ENCODE measurements around the gene POU6F1. TPM values are rescaled to one million over a fixed set of nuclear protein-coding genes. Genes with fewer than 3 reads are reported as not detected.

POU6F1 gene
- total and polyA plus RNA-seq, 9 of the 15 experiments (the other 6 are each of a cell fraction or from before 2014, with no cell fraction given) = 0.14 to 3.3 (median 1.1) TPM

DNA sequence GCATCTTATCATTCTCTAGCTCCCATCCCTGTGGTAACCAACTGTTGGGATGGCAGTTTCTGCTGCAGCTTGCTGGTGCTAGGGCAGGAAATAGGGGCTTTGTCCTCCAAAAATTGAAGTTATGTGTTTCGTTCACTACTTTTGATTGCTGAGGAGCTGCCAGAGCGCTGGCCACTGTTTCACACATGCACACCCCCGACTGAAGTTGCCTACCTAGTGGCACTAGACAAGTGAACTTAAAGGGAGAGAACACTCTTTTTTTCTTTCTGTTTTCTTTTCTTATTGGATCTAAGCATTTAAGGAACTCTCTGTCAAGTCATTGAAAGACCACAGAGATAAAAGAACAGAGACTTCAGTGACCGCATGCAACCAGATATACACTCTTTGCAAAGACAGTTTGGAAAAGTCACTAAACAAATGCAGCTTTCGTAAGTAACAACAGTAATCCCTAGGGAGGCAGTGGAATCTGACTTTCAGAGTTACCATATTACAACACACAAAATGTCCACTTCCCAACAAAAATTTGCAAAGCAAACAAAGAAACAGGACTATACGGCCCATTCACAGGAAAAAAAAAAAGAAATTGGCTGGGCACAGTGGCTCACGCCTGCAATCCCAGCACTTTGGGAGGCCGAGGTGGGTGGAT is 56.9 kb downstream of the POU6F1 start (continued):
- TF ChIP-seq ELK1 (CRISPR knock-in tag; IDR thresholded peaks at IDR 0.05) = no peak
- TF ChIP-seq TBP (optimal IDR thresholded peaks at IDR 0.05; ENCODE audit: low read depth, low read length) = no peak
- no peak for TF ChIP-seq PML (IDR thresholded peaks at IDR 0.05; ENCODE audit: low read length)
- no peak for TF ChIP-seq ATF4 (CRISPR knock-in tag; IDR thresholded peaks at IDR 0.05)
- no peak for TF ChIP-seq TCF7L2 (IDR thresholded peaks at IDR 0.05; ENCODE audit: low read depth, low read length)
- TF ChIP-seq, protein P1, sequence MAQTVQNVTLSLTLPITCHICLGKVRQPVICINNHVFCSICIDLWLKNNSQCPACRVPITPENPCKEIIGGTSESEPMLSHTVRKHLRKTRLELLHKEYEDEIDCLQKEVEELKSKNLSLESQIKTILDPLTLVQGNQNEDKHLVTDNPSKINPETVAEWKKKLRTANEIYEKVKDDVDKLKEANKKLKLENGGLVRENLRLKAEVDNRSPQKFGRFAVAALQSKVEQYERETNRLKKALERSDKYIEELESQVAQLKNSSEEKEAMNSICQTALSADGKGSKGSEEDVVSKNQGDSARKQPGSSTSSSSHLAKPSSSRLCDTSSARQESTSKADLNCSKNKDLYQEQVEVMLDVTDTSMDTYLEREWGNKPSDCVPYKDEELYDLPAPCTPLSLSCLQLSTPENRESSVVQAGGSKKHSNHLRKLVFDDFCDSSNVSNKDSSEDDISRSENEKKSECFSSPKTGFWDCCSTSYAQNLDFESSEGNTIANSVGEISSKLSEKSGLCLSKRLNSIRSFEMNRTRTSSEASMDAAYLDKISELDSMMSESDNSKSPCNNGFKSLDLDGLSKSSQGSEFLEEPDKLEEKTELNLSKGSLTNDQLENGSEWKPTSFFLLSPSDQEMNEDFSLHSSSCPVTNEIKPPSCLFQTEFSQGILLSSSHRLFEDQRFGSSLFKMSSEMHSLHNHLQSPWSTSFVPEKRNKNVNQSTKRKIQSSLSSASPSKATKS (CRISPR knock-in tag; IDR thresholded peaks at IDR 0.05) = no peak
- no peak for TF ChIP-seq RUNX1 (IDR thresholded peaks at IDR 0.05; ENCODE audit: low read depth)
- TF ChIP-seq NR3C1 (CRISPR knock-in tag; IDR thresholded peaks at IDR 0.05) = no peak
- TF ChIP-seq CHD7 (IDR thresholded peaks at IDR 0.05; ENCODE audit: low read depth, low read length) = no peak
- no peak for TF ChIP-seq MYNN (IDR thresholded peaks at IDR 0.05)
- TF ChIP-seq MYNN (CRISPR knock-in tag; IDR thresholded peaks at IDR 0.05) = no peak

All from K562 (cell line).